ENCODE data around the gene TNNT2.

TNNT2 gene

DNA sequence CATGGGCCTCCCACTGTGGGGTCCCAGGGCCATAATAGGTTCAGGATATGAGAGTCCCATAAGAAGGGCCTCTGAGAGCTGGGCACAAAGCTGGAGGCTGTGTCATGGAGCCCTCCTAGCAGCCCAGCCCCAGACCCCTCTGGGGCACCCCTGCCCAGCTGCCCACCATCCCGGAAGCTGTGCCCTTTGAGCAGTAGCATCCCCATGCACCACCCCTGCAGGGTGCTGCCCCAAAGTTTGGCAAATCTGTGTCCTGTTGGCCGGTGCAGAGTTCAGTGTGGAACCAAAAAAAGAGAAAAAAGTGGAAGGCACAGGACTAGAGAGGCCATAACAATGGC lies 17.6 kb downstream of the TNNT2 start:
- Histone ChIP-seq H4K20me1 (ENCODE audit: insufficient read depth) (no peaks in the 10 kb centered on the region), H3K4me2 (no peak overlapping the region), H3K27ac (no peak overlapping the region), H3K4me1 (ENCODE audit: low read depth, poor library complexity, severe bottlenecking) (no peaks in the 10 kb centered on the region), H3K27me3 (ENCODE audit: insufficient read depth, low read depth) (peaks cover 24% of the 10 kb centered on the region), H3K9ac (no peak overlapping the region), H3K4me3 (IDR thresholded peaks at IDR 0.05; ENCODE audit: insufficient read depth, low read depth, low read length) (no peak overlapping the region), H2AFZ (ENCODE audit: low read depth) (no peak overlapping the region), H3K79me2 (ENCODE audit: insufficient read depth, low read depth) (no peaks in the 10 kb centered on the region), H3K36me3 (ENCODE audit: insufficient read depth) (no peaks in the 10 kb centered on the region)
- TF ChIP-seq, protein P1, sequence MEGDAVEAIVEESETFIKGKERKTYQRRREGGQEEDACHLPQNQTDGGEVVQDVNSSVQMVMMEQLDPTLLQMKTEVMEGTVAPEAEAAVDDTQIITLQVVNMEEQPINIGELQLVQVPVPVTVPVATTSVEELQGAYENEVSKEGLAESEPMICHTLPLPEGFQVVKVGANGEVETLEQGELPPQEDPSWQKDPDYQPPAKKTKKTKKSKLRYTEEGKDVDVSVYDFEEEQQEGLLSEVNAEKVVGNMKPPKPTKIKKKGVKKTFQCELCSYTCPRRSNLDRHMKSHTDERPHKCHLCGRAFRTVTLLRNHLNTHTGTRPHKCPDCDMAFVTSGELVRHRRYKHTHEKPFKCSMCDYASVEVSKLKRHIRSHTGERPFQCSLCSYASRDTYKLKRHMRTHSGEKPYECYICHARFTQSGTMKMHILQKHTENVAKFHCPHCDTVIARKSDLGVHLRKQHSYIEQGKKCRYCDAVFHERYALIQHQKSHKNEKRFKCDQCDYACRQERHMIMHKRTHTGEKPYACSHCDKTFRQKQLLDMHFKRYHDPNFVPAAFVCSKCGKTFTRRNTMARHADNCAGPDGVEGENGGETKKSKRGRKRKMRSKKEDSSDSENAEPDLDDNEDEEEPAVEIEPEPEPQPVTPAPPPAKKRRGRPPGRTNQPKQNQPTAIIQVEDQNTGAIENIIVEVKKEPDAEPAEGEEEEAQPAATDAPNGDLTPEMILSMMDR (conservative IDR thresholded peaks at IDR 0.05; ENCODE audit: low read depth, low read length), result no peak

DNA sequence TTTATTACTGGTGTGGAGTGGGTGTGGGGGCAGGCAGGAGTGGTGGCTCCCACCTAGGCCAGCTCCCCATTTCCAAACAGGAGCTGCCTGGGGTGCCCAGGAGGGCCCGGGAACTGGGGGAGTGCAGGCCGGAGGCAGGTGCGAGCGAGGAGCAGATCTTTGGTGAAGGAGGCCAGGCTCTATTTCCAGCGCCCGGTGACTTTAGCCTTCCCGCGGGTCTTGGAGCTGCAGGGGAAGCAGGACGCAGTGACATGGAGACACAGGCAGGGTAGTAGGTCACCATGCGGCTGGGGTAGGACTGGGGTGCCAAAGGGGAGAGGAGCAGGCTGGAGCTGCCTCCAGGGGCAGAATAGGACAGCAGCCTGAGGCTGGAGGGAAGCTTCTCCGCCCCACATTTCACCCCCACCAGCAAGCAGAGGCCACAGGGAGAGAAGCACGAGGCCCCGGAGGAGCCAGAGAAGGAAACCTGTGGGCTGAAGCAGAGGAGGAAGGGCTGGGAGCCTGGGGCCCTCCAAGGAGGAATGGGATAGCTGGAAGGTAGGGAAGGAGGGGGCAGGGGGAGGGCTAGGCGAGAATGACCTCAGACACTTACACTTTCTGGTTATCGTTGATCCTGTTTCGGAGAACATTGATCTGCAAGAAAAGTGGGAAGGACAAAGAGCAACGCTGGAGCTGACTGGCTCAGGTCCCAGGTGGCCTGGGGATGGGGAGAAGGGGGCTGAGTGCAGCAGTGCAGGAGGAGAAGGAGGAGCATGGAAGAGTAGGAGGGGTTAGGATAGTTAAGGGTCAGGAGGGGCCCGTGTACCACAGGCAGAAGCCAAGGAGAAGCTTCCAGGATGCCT lies 18.2 kb downstream of the TNNT2 start:
- no peak overlapping the region for H3K9ac ChIP-seq
- H2AFZ ChIP-seq (ENCODE audit: low read depth), result no peak overlapping the region
- no peaks in the 10 kb centered on the region for H3K36me3 ChIP-seq (ENCODE audit: insufficient read depth)
- TF ChIP-seq, protein P1 (conservative IDR thresholded peaks at IDR 0.05; ENCODE audit: low read depth, low read length), result no peak
- no peaks in the 10 kb centered on the region for H4K20me1 ChIP-seq (ENCODE audit: insufficient read depth)
- H3K4me1 ChIP-seq (ENCODE audit: low read depth, poor library complexity, severe bottlenecking), result no peaks in the 10 kb centered on the region
- no peak overlapping the region for H3K4me2 ChIP-seq
- H3K27me3 ChIP-seq (ENCODE audit: insufficient read depth, low read depth), result peaks cover 24% of the 10 kb centered on the region
- H3K79me2 ChIP-seq (ENCODE audit: insufficient read depth, low read depth), result no peaks in the 10 kb centered on the region
- no peak overlapping the region for H3K4me3 ChIP-seq (IDR thresholded peaks at IDR 0.05; ENCODE audit: insufficient read depth, low read depth, low read length)
- H3K27ac ChIP-seq, result no peak overlapping the region

DNA sequence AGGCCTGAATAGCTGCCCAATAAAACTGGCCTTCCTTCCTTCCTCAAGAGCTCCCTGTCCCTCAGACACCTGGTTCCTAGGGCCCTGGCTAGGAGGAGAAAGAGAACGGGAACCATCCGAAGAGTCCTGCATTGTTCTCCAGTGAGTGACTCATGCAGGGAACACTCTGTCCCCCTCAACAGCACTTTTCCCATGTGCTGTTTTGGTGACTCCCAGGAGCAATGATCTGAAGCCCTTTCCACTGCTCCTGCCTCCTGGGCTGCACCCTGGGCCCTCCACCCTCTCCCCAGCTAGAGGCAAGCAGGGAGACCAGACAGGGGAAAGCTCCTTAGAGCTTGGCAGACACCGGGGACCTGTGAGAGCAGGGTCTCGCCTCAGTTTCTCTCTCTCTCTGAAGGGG lies 18.9 kb downstream of the TNNT2 start:
- no peaks in the 10 kb centered on the region for H3K36me3 ChIP-seq (ENCODE audit: insufficient read depth)
- peaks cover 23% of the 10 kb centered on the region for H3K27me3 ChIP-seq (ENCODE audit: insufficient read depth, low read depth)
- no peak overlapping the region for H3K4me2 ChIP-seq
- H3K4me1 ChIP-seq (ENCODE audit: low read depth, poor library complexity, severe bottlenecking), result no peaks in the 10 kb centered on the region
- TF ChIP-seq, protein P1 (conservative IDR thresholded peaks at IDR 0.05; ENCODE audit: low read depth, low read length), result no peak
- H4K20me1 ChIP-seq (ENCODE audit: insufficient read depth), result no peaks in the 10 kb centered on the region
- no peak overlapping the region for H3K9ac ChIP-seq
- H3K27ac ChIP-seq, result no peak overlapping the region
- no peak overlapping the region for H2AFZ ChIP-seq (ENCODE audit: low read depth)
- no peaks in the 10 kb centered on the region for H3K79me2 ChIP-seq (ENCODE audit: insufficient read depth, low read depth)
- H3K4me3 ChIP-seq (IDR thresholded peaks at IDR 0.05; ENCODE audit: insufficient read depth, low read depth, low read length), result no peak overlapping the region

DNA sequence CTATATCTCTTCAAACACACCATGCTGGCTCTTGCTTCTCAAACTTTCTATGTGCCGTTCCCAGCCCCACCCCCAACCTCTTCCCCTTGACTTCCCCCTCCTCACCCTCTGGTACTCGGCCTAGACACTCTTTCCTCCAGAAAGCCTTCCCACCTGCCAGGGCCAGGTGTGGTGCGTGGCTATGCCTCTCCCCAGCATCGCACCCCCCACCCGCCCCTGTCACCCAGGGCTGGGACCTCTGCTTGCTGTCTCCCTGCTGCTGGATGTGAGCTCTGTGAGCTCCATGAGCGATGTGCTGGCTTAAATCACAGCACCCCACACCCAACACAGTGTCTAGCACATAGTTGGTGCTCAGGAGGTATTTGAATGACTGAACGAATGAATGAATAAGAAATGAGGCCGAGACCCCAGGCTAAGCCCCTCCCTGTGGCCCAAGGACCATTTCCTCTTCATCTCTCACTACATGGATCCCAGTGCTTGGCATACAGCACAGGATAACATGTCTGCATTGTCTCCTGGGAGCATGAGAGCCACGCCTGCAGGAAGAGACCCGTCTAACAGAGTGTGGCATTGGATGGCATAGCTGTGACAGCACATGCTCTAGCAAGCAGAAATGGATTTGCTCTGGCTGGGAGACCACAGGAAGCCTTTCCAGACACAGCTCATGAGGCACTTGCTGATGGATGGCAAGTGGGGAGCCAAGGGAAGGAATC lies 19.7 kb downstream of the TNNT2 start:
- Histone ChIP-seq H3K4me2 (no peak overlapping the region), H3K27me3 (ENCODE audit: insufficient read depth, low read depth) (peaks cover 15% of the 10 kb centered on the region), H3K79me2 (ENCODE audit: insufficient read depth, low read depth) (no peaks in the 10 kb centered on the region), H2AFZ (ENCODE audit: low read depth) (no peak overlapping the region), H3K4me3 (IDR thresholded peaks at IDR 0.05; ENCODE audit: insufficient read depth, low read depth, low read length) (no peak overlapping the region), H3K36me3 (ENCODE audit: insufficient read depth) (no peaks in the 10 kb centered on the region), H3K9ac (no peak overlapping the region), H4K20me1 (ENCODE audit: insufficient read depth) (no peaks in the 10 kb centered on the region), H3K27ac (no peak overlapping the region), H3K4me1 (ENCODE audit: low read depth, poor library complexity, severe bottlenecking) (no peaks in the 10 kb centered on the region)
- TF ChIP-seq, protein P1 (conservative IDR thresholded peaks at IDR 0.05; ENCODE audit: low read depth, low read length), result no peak
